Panc1 (cell line): ENCODE results near the gene KCNC4. TPM values are rescaled to one million over a fixed set of nuclear protein-coding genes. Genes with fewer than 3 reads are reported as not detected.

ENCODE experiments used
- ATAC-seq: fragments of 200-7000 bp; cut with Tn5 transposase; 2 replicates; pipeline ENCODE4 v1.9.1; 2020; ENCODE audit warnings: mild to moderate bottlenecking, moderate library complexity
- BruUV-seq: library from RNA; stranded (reverse); fragments of 400-500 nt; replicated peaks from 2 replicates; lab custom pipeline; 2021; lab: Mats Ljungman, UMichigan
- CTCF ChIA-PET: fragments of 300-600 bp; sonication (Branson Sonifier 250); formaldehyde crosslinking; loops from one replicate; lab custom pipeline; 2022; ENCODE audit warnings: antibody characterized with exemption; lab: Charles Lee
- POLR2A ChIA-PET: fragments of 300-600 bp; sonication (Branson Sonifier 250); formaldehyde crosslinking; loops from one replicate; lab custom pipeline; 2022; ENCODE audit warnings: antibody characterized with exemption; lab: Charles Lee
- DNase-seq: peaks from one replicate; pipeline ENCODE4 v3.0.0-alpha.2; 2010; ENCODE audit warnings: low read depth, low spot score
- H3K27ac ChIP-seq: 2 replicates; pipeline ENCODE4 v1.5.1; 2011; ENCODE audit warnings: mild to moderate bottlenecking, low read length, inconsistent platforms
- H3K27me3 ChIP-seq: fragments of 200-500 bp; sonication (Bioruptor generic); 2 replicates; pipeline ENCODE4 v1.6.0; 2014; ENCODE audit warnings: low read length, inconsistent platforms; ENCODE audit not compliant: control insufficient read depth, insufficient read depth
- H3K36me3 ChIP-seq: fragments of 200-500 bp; sonication (Bioruptor generic); 2 replicates; pipeline ENCODE4 v1.5.1; 2014; ENCODE audit warnings: inconsistent platforms, mild to moderate bottlenecking, low read length, moderate library complexity; ENCODE audit not compliant: control insufficient read depth, insufficient read depth
- H3K4me1 ChIP-seq: 2 replicates; pipeline ENCODE4 v1.5.1; 2011; ENCODE audit warnings: inconsistent platforms, mild to moderate bottlenecking, low read length, moderate library complexity; ENCODE audit not compliant: control insufficient read depth, insufficient read depth
- H3K4me3 ChIP-seq, 2 experiments: 2 replicates each; pipeline ENCODE4 v1.5.1; 2011 to 2012; ENCODE audit warnings: low read depth in 2 of 2, low read length in 2 of 2, mild to moderate bottlenecking in 2 of 2, inconsistent platforms in 1 of 2, moderate library complexity in 1 of 2
- H3K9me3 ChIP-seq: fragments of 200-500 bp; sonication (Bioruptor generic); 2 replicates; pipeline ENCODE4 v1.5.1; 2014; ENCODE audit warnings: low read depth, mild to moderate bottlenecking, inconsistent platforms, low read length, moderate library complexity; ENCODE audit not compliant: control insufficient read depth, insufficient read depth
- POLR2AphosphoS5 ChIP-seq: IDR thresholded peaks from 2 replicates; pipeline ENCODE4 v1.6.1; 2012; ENCODE audit warnings: mild to moderate bottlenecking, low read depth, low read length, moderate library complexity
- SIN3A ChIP-seq: IDR thresholded peaks from 2 replicates; pipeline ENCODE4 v1.6.1; 2012; ENCODE audit warnings: low read depth, mild to moderate bottlenecking, low read length, moderate library complexity, borderline replicate concordance; ENCODE audit not compliant: insufficient read depth
- TCF7L2 ChIP-seq: IDR thresholded peaks from 2 replicates; pipeline ENCODE4 v1.6.1; 2011; ENCODE audit warnings: mild to moderate bottlenecking, low read depth, low read length, inconsistent platforms
- in situ Hi-C: cut with HindIII; loops from 2 replicates; pipeline ENCODE4 v1.10.0; 2016; ENCODE audit warnings: low sequenced_read_pairs, low pct_unique_long_range_greater_than_20kb
- intact Hi-C: fragments of 100-400 bp; cut with micrococcal nuclease; formaldehyde crosslinking; loops from one replicate; pipeline ENCODE4 v1.10.0; 2022; ENCODE audit not compliant: unreplicated experiment
- total RNA-seq: library from RNA; stranded (reverse); gene quantifications from one replicate; pipeline ENCODE4 v1.2.1, GENCODE V29; 2021; ENCODE audit not compliant: unreplicated experiment
- TF ChIP-seq, protein P1 (sequence below), 2 experiments: IDR thresholded peaks; 2 replicates each; pipeline ENCODE4 v1.6.1; 2011 to 2012; ENCODE audit warnings: low read depth in 2 of 2, control low read depth in 1 of 2, low read length in 1 of 2, mild to moderate bottlenecking in 1 of 2, moderate library complexity in 1 of 2; ENCODE audit not compliant: insufficient read depth in 1 of 2
- TF ChIP-seq, protein P2 (sequence below): fragments of 450-650 bp; IDR thresholded peaks from 2 replicates; pipeline ENCODE4 v1.5.1; 2017; ENCODE audit warnings: mild to moderate bottlenecking

KCNC4 gene
- total RNA-seq, 1 experiment from 2014 or later, result 15.4 TPM

DNA sequence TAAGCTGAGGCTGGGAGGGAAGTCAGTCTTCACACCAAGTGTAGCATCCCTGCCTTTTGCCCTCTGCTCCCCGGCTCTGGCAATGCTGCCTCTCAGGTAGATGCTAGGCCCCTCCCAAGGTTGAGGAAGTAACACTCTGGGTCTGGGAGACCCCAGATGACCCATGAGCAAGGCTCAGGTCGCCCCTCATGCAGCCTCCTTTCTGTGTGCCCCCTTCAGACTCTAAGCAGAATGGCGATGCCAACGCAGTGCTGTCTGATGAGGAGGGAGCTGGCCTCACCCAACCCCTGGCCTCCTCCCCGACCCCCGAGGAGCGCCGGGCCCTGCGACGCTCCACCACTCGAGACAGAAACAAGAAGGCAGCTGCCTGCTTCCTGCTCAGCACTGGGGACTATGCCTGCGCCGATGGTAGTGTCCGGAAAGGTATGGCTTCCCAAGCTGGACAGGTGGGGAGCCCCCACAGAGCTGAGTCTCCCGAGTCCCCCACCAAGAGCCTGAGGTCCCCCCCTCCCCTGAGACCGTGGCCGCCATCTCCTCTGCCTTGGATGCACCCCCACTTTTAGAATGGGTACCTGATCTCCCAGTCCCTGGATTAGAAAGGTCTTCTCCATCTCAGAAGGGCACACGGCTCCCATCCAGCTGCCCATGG is 15.8 kb downstream of the KCNC4 start:
- no peak for ATAC-seq
- H3K4me3 ChIP-seq, result no peak overlapping the region
- no peak overlapping the region for H3K27ac ChIP-seq
- TF ChIP-seq TCF7L2 (no peak), SIN3A (no peak), POLR2AphosphoS5 (no peak)
- TF ChIP-seq, protein P1, sequence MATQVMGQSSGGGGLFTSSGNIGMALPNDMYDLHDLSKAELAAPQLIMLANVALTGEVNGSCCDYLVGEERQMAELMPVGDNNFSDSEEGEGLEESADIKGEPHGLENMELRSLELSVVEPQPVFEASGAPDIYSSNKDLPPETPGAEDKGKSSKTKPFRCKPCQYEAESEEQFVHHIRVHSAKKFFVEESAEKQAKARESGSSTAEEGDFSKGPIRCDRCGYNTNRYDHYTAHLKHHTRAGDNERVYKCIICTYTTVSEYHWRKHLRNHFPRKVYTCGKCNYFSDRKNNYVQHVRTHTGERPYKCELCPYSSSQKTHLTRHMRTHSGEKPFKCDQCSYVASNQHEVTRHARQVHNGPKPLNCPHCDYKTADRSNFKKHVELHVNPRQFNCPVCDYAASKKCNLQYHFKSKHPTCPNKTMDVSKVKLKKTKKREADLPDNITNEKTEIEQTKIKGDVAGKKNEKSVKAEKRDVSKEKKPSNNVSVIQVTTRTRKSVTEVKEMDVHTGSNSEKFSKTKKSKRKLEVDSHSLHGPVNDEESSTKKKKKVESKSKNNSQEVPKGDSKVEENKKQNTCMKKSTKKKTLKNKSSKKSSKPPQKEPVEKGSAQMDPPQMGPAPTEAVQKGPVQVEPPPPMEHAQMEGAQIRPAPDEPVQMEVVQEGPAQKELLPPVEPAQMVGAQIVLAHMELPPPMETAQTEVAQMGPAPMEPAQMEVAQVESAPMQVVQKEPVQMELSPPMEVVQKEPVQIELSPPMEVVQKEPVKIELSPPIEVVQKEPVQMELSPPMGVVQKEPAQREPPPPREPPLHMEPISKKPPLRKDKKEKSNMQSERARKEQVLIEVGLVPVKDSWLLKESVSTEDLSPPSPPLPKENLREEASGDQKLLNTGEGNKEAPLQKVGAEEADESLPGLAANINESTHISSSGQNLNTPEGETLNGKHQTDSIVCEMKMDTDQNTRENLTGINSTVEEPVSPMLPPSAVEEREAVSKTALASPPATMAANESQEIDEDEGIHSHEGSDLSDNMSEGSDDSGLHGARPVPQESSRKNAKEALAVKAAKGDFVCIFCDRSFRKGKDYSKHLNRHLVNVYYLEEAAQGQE (IDR thresholded peaks at IDR 0.05; ENCODE audit: insufficient read depth in 1 of 2, low read depth in 2 of 2, low read length in 1 of 2), result no peak
- TF ChIP-seq, protein P2, sequence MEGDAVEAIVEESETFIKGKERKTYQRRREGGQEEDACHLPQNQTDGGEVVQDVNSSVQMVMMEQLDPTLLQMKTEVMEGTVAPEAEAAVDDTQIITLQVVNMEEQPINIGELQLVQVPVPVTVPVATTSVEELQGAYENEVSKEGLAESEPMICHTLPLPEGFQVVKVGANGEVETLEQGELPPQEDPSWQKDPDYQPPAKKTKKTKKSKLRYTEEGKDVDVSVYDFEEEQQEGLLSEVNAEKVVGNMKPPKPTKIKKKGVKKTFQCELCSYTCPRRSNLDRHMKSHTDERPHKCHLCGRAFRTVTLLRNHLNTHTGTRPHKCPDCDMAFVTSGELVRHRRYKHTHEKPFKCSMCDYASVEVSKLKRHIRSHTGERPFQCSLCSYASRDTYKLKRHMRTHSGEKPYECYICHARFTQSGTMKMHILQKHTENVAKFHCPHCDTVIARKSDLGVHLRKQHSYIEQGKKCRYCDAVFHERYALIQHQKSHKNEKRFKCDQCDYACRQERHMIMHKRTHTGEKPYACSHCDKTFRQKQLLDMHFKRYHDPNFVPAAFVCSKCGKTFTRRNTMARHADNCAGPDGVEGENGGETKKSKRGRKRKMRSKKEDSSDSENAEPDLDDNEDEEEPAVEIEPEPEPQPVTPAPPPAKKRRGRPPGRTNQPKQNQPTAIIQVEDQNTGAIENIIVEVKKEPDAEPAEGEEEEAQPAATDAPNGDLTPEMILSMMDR, result no peak
- POLR2A ChIA-PET, result no interaction called here
- BruUV-seq, result no TSS peak
- no peaks in the 10 kb centered on the region for H3K27me3 ChIP-seq
- H3K9me3 ChIP-seq, result no peaks in the 10 kb centered on the region
- DNase-seq, result no peak
- intact Hi-C loops (no loop called here), in situ Hi-C loops (no loop called here)
- CTCF ChIA-PET, result interaction anchor here (0.5 kb wide), 1 partner anchor 65 kb away, joined by 5 read pairs; no protein-coding TSS in a partner anchor
- peaks cover 10% of the 10 kb centered on the region for H3K4me1 ChIP-seq
- H3K36me3 ChIP-seq, result no peaks in the 10 kb centered on the region

DNA sequence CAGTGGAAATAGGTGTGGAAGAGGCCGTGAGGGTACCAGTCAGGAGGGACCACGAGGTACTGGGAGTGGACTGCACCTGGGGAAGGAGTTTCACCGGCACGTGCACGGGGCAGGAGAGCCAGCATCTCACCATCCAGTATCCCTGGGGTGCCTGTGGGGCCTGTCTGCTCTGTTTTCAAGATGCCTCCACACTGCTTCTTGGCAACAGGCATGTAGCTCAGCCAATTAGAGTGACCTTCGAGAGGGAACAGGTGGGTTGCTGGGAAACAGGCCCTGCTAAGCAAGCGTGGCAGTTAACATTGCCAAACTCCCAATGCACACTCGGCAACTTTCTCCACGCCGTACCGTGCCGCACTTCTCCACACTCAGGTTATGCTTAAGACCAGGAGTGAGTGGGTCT is 17.7 kb downstream of the KCNC4 start:
- ChIA-PET CTCF (no interaction called here), POLR2A (no interaction called here)
- ATAC-seq (no peak), DNase-seq (no peak)
- Histone ChIP-seq H3K4me3 (no peak overlapping the region), H3K9me3 (no peaks in the 10 kb centered on the region), H3K27me3 (no peaks in the 10 kb centered on the region), H3K36me3 (no peaks in the 10 kb centered on the region), H3K27ac (no peak overlapping the region), H3K4me1 (peaks cover 10% of the 10 kb centered on the region)
- in situ Hi-C loops, result no loop called here
- no TSS peak for BruUV-seq
- TF ChIP-seq POLR2AphosphoS5, result no peak
- TF ChIP-seq, protein P2, result no peak
- no peak for TF ChIP-seq SIN3A
- intact Hi-C loops, result no loop called here
